SK-N-SH (cell line): ENCODE results near the gene RASAL2.

ENCODE experiments used
- EP300 ChIP-seq, 2 experiments: IDR thresholded peaks; 2 replicates each; pipeline versions ENCODE4 v1.4.0 to v1.6.1; 2012; ENCODE audit warnings: borderline replicate concordance in 1 of 2, low read depth in 1 of 2, low read length in 1 of 2
- MXI1 ChIP-seq: IDR thresholded peaks from 2 replicates; pipeline ENCODE4 v1.6.1; 2012; ENCODE audit warnings: mild to moderate bottlenecking, low read depth, low read length, improper control_type of control experiment
- TAF1 ChIP-seq: IDR thresholded peaks from 2 replicates; pipeline ENCODE4 v1.6.1; 2012; ENCODE audit warnings: low read depth, mild to moderate bottlenecking, low read length, moderate library complexity, borderline replicate concordance
- TCF12 ChIP-seq: IDR thresholded peaks from 2 replicates; pipeline ENCODE4 v1.4.0; 2012
- YY1 ChIP-seq: IDR thresholded peaks from 2 replicates; pipeline ENCODE4 v1.4.0; 2012; ENCODE audit warnings: low read depth, mild to moderate bottlenecking
- ZBTB33 ChIP-seq: IDR thresholded peaks from 2 replicates; pipeline ENCODE4 v1.4.0; 2012; ENCODE audit warnings: low read depth, borderline replicate concordance
- TF ChIP-seq, protein P1 (sequence below): IDR thresholded peaks from 2 replicates; pipeline ENCODE4 v1.4.0; 2012; ENCODE audit warnings: low read depth
- TF ChIP-seq, protein P2 (sequence below): fragments of 200-600 bp; sonication (generic); IDR thresholded peaks from 2 replicates; pipeline ENCODE4 v1.6.1; 2017; ENCODE audit warnings: antibody characterized with exemption, mild to moderate bottlenecking, moderate library complexity
- TF ChIP-seq, protein P3 (sequence below): IDR thresholded peaks from 2 replicates; pipeline ENCODE4; 2012

- TF ChIP-seq ZBTB33 (no peak), MXI1 (no peak), TCF12 (no peak), EP300 (IDR thresholded peaks at IDR 0.05; ENCODE audit: borderline replicate concordance in 1 of 2, low read depth in 1 of 2, low read length in 1 of 2) (no peak), TAF1 (no peak), YY1 (no peak)
- TF ChIP-seq, protein P1, sequence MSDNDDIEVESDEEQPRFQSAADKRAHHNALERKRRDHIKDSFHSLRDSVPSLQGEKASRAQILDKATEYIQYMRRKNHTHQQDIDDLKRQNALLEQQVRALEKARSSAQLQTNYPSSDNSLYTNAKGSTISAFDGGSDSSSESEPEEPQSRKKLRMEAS: no peak
- TF ChIP-seq, protein P2, sequence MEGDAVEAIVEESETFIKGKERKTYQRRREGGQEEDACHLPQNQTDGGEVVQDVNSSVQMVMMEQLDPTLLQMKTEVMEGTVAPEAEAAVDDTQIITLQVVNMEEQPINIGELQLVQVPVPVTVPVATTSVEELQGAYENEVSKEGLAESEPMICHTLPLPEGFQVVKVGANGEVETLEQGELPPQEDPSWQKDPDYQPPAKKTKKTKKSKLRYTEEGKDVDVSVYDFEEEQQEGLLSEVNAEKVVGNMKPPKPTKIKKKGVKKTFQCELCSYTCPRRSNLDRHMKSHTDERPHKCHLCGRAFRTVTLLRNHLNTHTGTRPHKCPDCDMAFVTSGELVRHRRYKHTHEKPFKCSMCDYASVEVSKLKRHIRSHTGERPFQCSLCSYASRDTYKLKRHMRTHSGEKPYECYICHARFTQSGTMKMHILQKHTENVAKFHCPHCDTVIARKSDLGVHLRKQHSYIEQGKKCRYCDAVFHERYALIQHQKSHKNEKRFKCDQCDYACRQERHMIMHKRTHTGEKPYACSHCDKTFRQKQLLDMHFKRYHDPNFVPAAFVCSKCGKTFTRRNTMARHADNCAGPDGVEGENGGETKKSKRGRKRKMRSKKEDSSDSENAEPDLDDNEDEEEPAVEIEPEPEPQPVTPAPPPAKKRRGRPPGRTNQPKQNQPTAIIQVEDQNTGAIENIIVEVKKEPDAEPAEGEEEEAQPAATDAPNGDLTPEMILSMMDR: no peak
- TF ChIP-seq, protein P3, sequence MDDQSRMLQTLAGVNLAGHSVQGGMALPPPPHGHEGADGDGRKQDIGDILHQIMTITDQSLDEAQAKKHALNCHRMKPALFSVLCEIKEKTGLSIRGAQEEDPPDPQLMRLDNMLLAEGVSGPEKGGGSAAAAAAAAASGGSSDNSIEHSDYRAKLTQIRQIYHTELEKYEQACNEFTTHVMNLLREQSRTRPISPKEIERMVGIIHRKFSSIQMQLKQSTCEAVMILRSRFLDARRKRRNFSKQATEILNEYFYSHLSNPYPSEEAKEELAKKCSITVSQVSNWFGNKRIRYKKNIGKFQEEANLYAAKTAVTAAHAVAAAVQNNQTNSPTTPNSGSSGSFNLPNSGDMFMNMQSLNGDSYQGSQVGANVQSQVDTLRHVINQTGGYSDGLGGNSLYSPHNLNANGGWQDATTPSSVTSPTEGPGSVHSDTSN: no peak
Observed at GRCh38 chr1:178071811-178072210, 22.1 kb upstream of the RASAL2 start.
